ENCODE results near the gene SLC1A2. TPM values are rescaled to one million over a fixed set of nuclear protein-coding genes. Genes with fewer than 3 reads are reported as not detected.
A peak's percentile ranks its signal among the peaks of the same experiment; 100 is the strongest.

Gene SLC1A2
- total RNA-seq, 1 donor from 2014 or later, result 3.8 TPM

GRCh38 chr11:35387111-35387982 is 32.0 kb downstream of the SLC1A2 start:
- no peak for DNase-seq (ENCODE audit: missing footprints)
- no peak for ATAC-seq
- intact Hi-C loops (cut with DNase I), result loop anchor here (10.0 kb wide), 1 partner anchor 113 kb away; no protein-coding TSS in a partner anchor

GRCh38 chr11:35383953-35384352 is 35.4 kb downstream of the SLC1A2 start:
- intact Hi-C loops (cut with DNase I), result loop anchor here (10.0 kb wide), 1 partner anchor 109 kb away; no protein-coding TSS in a partner anchor
- ATAC-seq, result no peak
- no peak for DNase-seq (ENCODE audit: missing footprints)

- DNase-seq (ENCODE audit: missing footprints) (no peak), ATAC-seq (no peak)
- intact Hi-C loops (cut with DNase I), result loop anchor here (10.0 kb wide), 1 partner anchor 107 kb away; no protein-coding TSS in a partner anchor
Measured at GRCh38 chr11:35381709-35382322, 37.5 kb downstream of the SLC1A2 start.

GRCh38 chr11:35380603-35381002 is 38.8 kb downstream of the SLC1A2 start:
- DNase-seq (ENCODE audit: missing footprints) (no peak), ATAC-seq (peak; percentile 80)
- intact Hi-C loops (cut with DNase I), result loop anchor here (10.0 kb wide), 1 partner anchor 106 kb away; no protein-coding TSS in a partner anchor

GRCh38 chr11:35377262-35377661 is 42.1 kb downstream of the SLC1A2 start:
- ATAC-seq (no peak), DNase-seq (ENCODE audit: missing footprints) (no peak)
- intact Hi-C loops (cut with DNase I), result no loop called here

GRCh38 chr11:35376613-35377012 is 42.7 kb downstream of the SLC1A2 start:
- no peak for DNase-seq (ENCODE audit: missing footprints)
- intact Hi-C loops (cut with DNase I), result no loop called here
- no peak for ATAC-seq

GRCh38 chr11:35376118-35376510 is 43.2 kb downstream of the SLC1A2 start:
- intact Hi-C loops (cut with DNase I), result no loop called here
- DNase-seq (ENCODE audit: missing footprints), result no peak
- no peak for ATAC-seq

- ATAC-seq (no peak), DNase-seq (ENCODE audit: missing footprints) (no peak)
- intact Hi-C loops (cut with DNase I), result no loop called here
Measured at GRCh38 chr11:35375332-35376117, 43.8 kb downstream of the SLC1A2 start.

GRCh38 chr11:35373284-35373933 is 45.9 kb downstream of the SLC1A2 start:
- peak; percentile 40 for ATAC-seq
- intact Hi-C loops (cut with DNase I), result no loop called here
- no peak for DNase-seq (ENCODE audit: missing footprints)

- ATAC-seq (no peak), DNase-seq (ENCODE audit: missing footprints) (no peak)
- intact Hi-C loops (cut with DNase I), result no loop called here
Measured at GRCh38 chr11:35372565-35373283, 46.6 kb downstream of the SLC1A2 start.

GRCh38 chr11:35367491-35367890 is 51.9 kb downstream of the SLC1A2 start:
- DNase-seq (ENCODE audit: missing footprints) (no peak), ATAC-seq (no peak)
- intact Hi-C loops (cut with DNase I), result no loop called here

- ATAC-seq (no peak), DNase-seq (ENCODE audit: missing footprints) (no peak)
- intact Hi-C loops (cut with DNase I), result no loop called here
Measured at GRCh38 chr11:35366798-35367197, 52.6 kb downstream of the SLC1A2 start.

- DNase-seq (ENCODE audit: missing footprints), result no peak
- no peak for ATAC-seq
- intact Hi-C loops (cut with DNase I), result no loop called here
Measured at GRCh38 chr11:35365961-35366360, 53.4 kb downstream of the SLC1A2 start.

GRCh38 chr11:35365395-35365794 is 54.0 kb downstream of the SLC1A2 start:
- no peak for DNase-seq (ENCODE audit: missing footprints)
- intact Hi-C loops (cut with DNase I), result no loop called here
- ATAC-seq, result no peak

GRCh38 chr11:35363854-35364780 is 55.2 kb downstream of the SLC1A2 start:
- intact Hi-C loops (cut with DNase I), result no loop called here
- no peak for DNase-seq (ENCODE audit: missing footprints)
- ATAC-seq, result peak; percentile 84

GRCh38 chr11:35363246-35363801 is 56.0 kb downstream of the SLC1A2 start:
- ATAC-seq, result peak; percentile 67
- DNase-seq (ENCODE audit: missing footprints), result no peak
- intact Hi-C loops (cut with DNase I), result no loop called here

GRCh38 chr11:35362521-35362980 is 56.8 kb downstream of the SLC1A2 start:
- no peak for DNase-seq (ENCODE audit: missing footprints)
- intact Hi-C loops (cut with DNase I), result no loop called here
- no peak for ATAC-seq
